ENCODE data around the gene ZNF683. TPM values are rescaled to one million over a fixed set of nuclear protein-coding genes. Genes with fewer than 3 reads are reported as not detected.

Gene ZNF683
- total and polyA plus RNA-seq, 10 of the 15 experiments (the other 5 are each of a cell fraction or from before 2014, with no cell fraction given): not detected

DNA sequence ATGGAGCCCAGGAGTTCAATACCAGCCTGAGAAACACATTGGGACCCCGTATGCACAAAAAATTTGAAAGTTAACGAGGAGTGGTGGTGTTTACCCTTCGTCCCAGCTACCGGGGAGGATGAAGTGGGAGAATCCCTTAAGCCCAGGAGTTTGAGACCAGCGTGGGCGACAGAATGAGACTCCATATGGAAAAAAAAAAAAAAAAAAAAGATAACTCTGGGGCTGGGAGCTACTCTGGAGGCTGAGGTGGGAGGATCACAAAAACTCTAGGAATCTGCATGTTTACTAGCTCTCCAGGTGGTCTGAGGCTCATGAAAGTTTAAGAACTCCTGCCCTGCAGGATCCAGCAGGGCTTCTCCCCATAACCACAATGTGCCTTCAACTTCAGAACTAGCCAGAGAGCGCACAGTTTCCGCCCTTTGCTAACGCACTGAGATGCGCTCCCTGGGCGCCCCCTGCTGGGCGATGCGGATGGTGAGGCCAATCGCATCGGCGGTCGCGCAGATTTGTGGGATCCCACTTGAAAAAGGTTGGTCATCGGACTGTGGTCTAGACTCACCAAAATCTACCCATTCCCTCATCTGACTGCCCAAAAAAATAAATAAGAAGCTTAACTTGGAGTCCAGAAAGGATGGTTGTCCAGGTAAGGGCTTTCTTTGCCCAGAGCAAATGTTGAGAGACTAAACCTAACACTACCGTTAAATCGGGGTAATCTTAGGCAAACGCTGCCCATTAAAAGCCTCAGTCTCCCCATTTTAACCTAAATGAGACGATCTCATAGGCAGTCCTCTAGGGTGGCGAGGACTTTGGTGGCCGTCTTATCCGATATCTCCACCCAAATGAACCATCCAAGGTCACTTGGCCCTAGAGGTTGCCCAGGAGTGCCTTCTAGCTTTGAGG, 8.8 kb downstream of the ZNF683 start:
- intact Hi-C loops (cut with micrococcal nuclease; ENCODE audit: unreplicated experiment) (loop anchor here (2.0 to 10.0 kb wide), 2 partner anchors 51 to 79 kb away; partner anchors contain the start of gene LIN28A), in situ Hi-C loops (cut with MboI) (no loop called here)
- H3K27me3 ChIP-seq (replicated peaks in 1 of 2; ENCODE audit: control insufficient read depth in 2 of 2, insufficient read depth in 2 of 2, low read length in 1 of 2): peaks cover 3 to 5% of the 10 kb centered on the region in 2 experiments; a peak in 3 of 4 replicates
- H3K79me2 ChIP-seq (ENCODE audit: control insufficient read depth, insufficient read depth, low read length): no peaks in the 10 kb centered on the region
- H4K20me1 ChIP-seq (ENCODE audit: control insufficient read depth, insufficient read depth): no peaks in the 10 kb centered on the region
- no peak overlapping the region for H3K4me2 ChIP-seq (ENCODE audit: control insufficient read depth, insufficient read depth)
- no peak overlapping the region for H2AFZ ChIP-seq (ENCODE audit: control insufficient read depth, low read depth, low read length)
- H3K36me3 ChIP-seq (ENCODE audit: control insufficient read depth in 2 of 2, insufficient read depth in 2 of 2, low read length in 1 of 2): no peaks in the 10 kb centered on the region
- no peaks in the 10 kb centered on the region; the same call in 1 of the 2 replicates for H3K4me1 ChIP-seq (ENCODE audit: control insufficient read depth, insufficient read depth, low read length)
- no TSS peak for BruUV-seq (replicated peaks)
- no peaks in the 10 kb centered on the region for H3K9me3 ChIP-seq (replicated peaks; ENCODE audit: control insufficient read depth, insufficient read depth, low read length)
- no peak overlapping the region for H3K27ac ChIP-seq (ENCODE audit: control insufficient read depth, insufficient read depth)
- DNase-seq (ENCODE audit: low read depth, low spot score) (peak; percentile 16), ATAC-seq (peak; percentile 91), FAIRE-seq (peak; percentile 84)
- CTCF ChIA-PET: interaction anchor here (0.6 to 5.6 kb wide), 29 partner anchors 8 to 251 kb away, joined by 3 to 89 read pairs (median 5); partner anchors contain the start of genes CD52, CEP85, PDIK1L and ZNF593
- 20% methylated on average over 26 of the region's 26 CpGs for WGBS (ENCODE audit: insufficient coverage, insufficient replicate concordance, low lambda C conversion rate, missing lambda C conversion rate)
- no peak overlapping the region for H3K4me3 ChIP-seq
- SMC1A ChIA-PET (ENCODE audit: uncharacterized antibody, unreplicated experiment): interaction anchor here (0.6 to 3.0 kb wide), 13 partner anchors 11 to 167 kb away, joined by 3 to 16 read pairs (median 4); no protein-coding TSS in a partner anchor
- POLR2A ChIA-PET: interaction anchor here (0.6 to 0.9 kb wide), 3 partner anchors 11 to 57 kb away, joined by 3 to 4 read pairs (median 3); no protein-coding TSS in a partner anchor
- no peak overlapping the region for H3K9ac ChIP-seq (ENCODE audit: control insufficient read depth, insufficient read depth, low read length)
- RAD21 ChIA-PET (ENCODE audit: unreplicated experiment): interaction anchor here (0.9 to 4.1 kb wide), 4 partner anchors 25 to 88 kb away, joined by 5 to 29 read pairs (median 5); no protein-coding TSS in a partner anchor
- TF ChIP-seq ZNF274 (IDR thresholded peaks at IDR 0.05; ENCODE audit: insufficient read depth, insufficient read length) (no peak), SMC3 (IDR thresholded peaks at IDR 0.05; ENCODE audit: borderline replicate concordance, low read length) (peak; percentile 79), E4F1 (IDR thresholded peaks at IDR 0.05; ENCODE audit: borderline replicate concordance, partially characterized antibody) (no peak), SMARCA5 (IDR thresholded peaks at IDR 0.05) (0 out of 2 replicates have a peak, but pooled peaks have one; percentile 49), HDGF (IDR thresholded peaks at IDR 0.05) (no peak), RAD21 (IDR thresholded peaks at IDR 0.05; ENCODE audit: insufficient read depth, low read depth, low read length) (peak; percentile 81), TBL1XR1 (IDR thresholded peaks at IDR 0.05; ENCODE audit: low read depth, low read length) (no peak), CBX3 (IDR thresholded peaks at IDR 0.05; ENCODE audit: borderline replicate concordance, low read depth) (no peak), BHLHE40 (IDR thresholded peaks at IDR 0.05; ENCODE audit: borderline replicate concordance in 1 of 2, low read depth in 2 of 2, low read length in 1 of 2) (no peak), HCFC1 (IDR thresholded peaks at IDR 0.05; ENCODE audit: low read length) (no peak), CBFB (IDR thresholded peaks at IDR 0.05; ENCODE audit: low read depth) (0 out of 2 replicates have a peak, but pooled peaks have one; percentile 24), RUNX3 (IDR thresholded peaks at IDR 0.05; ENCODE audit: low read length) (peak; percentile 68), YY1 (IDR thresholded peaks at IDR 0.05; ENCODE audit: low read depth, low read length) (peak; percentile 63; the same call in 1 of the 2 replicates)
- TF ChIP-seq, protein P1, sequence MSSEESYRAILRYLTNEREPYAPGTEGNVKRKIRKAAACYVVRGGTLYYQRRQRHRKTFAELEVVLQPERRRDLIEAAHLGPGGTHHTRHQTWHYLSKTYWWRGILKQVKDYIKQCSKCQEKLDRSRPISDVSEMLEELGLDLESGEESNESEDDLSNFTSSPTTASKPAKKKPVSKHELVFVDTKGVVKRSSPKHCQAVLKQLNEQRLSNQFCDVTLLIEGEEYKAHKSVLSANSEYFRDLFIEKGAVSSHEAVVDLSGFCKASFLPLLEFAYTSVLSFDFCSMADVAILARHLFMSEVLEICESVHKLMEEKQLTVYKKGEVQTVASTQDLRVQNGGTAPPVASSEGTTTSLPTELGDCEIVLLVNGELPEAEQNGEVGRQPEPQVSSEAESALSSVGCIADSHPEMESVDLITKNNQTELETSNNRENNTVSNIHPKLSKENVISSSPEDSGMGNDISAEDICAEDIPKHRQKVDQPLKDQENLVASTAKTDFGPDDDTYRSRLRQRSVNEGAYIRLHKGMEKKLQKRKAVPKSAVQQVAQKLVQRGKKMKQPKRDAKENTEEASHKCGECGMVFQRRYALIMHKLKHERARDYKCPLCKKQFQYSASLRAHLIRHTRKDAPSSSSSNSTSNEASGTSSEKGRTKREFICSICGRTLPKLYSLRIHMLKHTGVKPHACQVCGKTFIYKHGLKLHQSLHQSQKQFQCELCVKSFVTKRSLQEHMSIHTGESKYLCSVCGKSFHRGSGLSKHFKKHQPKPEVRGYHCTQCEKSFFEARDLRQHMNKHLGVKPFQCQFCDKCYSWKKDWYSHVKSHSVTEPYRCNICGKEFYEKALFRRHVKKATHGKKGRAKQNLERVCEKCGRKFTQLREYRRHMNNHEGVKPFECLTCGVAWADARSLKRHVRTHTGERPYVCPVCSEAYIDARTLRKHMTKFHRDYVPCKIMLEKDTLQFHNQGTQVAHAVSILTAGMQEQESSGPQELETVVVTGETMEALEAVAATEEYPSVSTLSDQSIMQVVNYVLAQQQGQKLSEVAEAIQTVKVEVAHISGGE (CRISPR knock-in tag; IDR thresholded peaks at IDR 0.05): no peak
- TF ChIP-seq, protein P2, sequence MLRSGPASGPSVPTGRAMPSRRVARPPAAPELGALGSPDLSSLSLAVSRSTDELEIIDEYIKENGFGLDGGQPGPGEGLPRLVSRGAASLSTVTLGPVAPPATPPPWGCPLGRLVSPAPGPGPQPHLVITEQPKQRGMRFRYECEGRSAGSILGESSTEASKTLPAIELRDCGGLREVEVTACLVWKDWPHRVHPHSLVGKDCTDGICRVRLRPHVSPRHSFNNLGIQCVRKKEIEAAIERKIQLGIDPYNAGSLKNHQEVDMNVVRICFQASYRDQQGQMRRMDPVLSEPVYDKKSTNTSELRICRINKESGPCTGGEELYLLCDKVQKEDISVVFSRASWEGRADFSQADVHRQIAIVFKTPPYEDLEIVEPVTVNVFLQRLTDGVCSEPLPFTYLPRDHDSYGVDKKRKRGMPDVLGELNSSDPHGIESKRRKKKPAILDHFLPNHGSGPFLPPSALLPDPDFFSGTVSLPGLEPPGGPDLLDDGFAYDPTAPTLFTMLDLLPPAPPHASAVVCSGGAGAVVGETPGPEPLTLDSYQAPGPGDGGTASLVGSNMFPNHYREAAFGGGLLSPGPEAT (IDR thresholded peaks at IDR 0.05; ENCODE audit: low read depth): no peak
